Activated CD8-positive, alpha-beta T cell treated with anti-CD3 and anti-CD28 coated beads for 36 hours (primary cell): ENCODE results near the gene ACTG1. TPM values are rescaled to one million over a fixed set of nuclear protein-coding genes. Genes with fewer than 3 reads are reported as not detected.
"Not testable (repeated sequence)": the region's sequence is repeated elsewhere in the genome, so short reads cannot be mapped to it uniquely, and the experiment has no call there.

ENCODE experiments used
- ATAC-seq: fragments of 200-7000 bp; cut with Tn5 transposase; one replicate; pipeline ENCODE4 v1.10.0; 2021; ENCODE audit warnings: mild to moderate bottlenecking, moderate library complexity
- CTCF ChIA-PET: fragments of 350-600 bp; sonication (Branson Sonifier 250); formaldehyde crosslinking; loops from one replicate; lab custom pipeline; 2021; ENCODE audit warnings: antibody characterized with exemption; lab: Charles Lee
- POLR2A ChIA-PET: fragments of 350-600 bp; sonication (Branson Sonifier 250); formaldehyde crosslinking; loops from one replicate; lab custom pipeline; 2021; ENCODE audit warnings: antibody characterized with exemption; lab: Charles Lee
- DNase-seq: peaks from one replicate; pipeline ENCODE4 v3.0.0-alpha.2; 2020
- H3K27ac Mint-ChIP-seq: one replicate; pipeline ENCODE4 v1.8.0; 2021; ENCODE audit warnings: mild to moderate bottlenecking, mixed read lengths
- H3K27me3 Mint-ChIP-seq: one replicate; pipeline ENCODE4 v1.8.0; 2021; ENCODE audit warnings: mixed read lengths
- H3K36me3 Mint-ChIP-seq: one replicate; pipeline ENCODE4 v1.8.0; 2021; ENCODE audit warnings: low read depth, mixed read lengths
- H3K4me1 Mint-ChIP-seq: one replicate; pipeline ENCODE4 v1.8.0; 2021; ENCODE audit warnings: low read depth, mixed read lengths
- H3K4me3 Mint-ChIP-seq: one replicate; pipeline ENCODE4 v1.8.0; 2021; ENCODE audit warnings: mild to moderate bottlenecking, moderate library complexity, mixed read lengths
- H3K9me3 Mint-ChIP-seq: one replicate; pipeline ENCODE4 v1.8.0; 2021; ENCODE audit warnings: mixed read lengths
- intact Hi-C: fragments of 100-400 bp; cut with micrococcal nuclease; formaldehyde crosslinking; loops from one replicate; pipeline ENCODE4 v1.10.0; 2022
- total RNA-seq, 2 experiments: library from RNA; stranded (reverse); gene quantifications; one replicate each; pipeline ENCODE4 v1.2.3, GENCODE V29; 2021
- TF ChIP-seq, protein P1 (sequence below): fragments of 200-600 bp; IDR thresholded peaks from one replicate; pipeline ENCODE4 v1.8.0; 2022; ENCODE audit warnings: antibody characterized with exemption, mild to moderate bottlenecking

The ACTG1 gene
- total RNA-seq, 2 experiments from 2014 or later: 4,606 to 4,756 TPM

DNA sequence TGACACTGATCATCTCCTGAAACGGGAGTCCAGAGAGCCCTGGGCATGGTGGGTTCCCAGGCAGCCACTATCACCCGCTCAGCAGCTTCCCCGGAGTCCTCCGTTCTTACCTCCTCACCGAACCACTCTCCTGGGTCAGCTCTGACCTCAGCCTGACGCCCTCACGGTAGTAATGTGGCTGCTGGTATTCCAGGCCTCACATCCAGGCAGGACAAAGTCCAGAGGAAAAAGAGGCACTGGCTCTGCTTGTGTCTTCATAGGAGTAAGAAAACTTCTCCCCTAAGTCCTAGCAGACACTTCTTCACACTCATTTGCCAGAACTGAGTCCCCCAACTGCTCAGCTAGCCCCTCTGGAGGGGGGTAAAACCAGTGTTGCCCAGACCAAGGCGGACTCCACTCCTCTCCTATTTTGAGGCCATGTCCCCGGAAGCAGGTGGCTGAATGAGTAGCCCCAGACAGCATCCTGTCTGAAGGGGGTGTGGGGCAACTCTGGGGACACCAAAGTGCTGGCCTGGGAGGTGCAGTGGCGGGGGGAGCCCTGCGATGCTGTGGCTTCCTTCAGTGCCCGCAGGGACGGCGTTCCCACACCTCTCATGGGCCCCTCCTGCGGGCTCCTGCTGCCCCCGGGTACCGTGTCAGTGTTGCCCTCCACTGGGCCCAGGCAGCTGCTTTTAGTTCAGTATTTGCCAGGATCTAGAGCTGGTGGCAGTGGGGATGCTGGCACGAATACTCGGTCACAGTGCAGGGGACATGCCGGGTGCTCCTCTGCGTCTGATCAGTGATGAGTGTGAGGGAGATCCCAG is 20.9 kb upstream of the ACTG1 start:
- H3K36me3 Mint-ChIP-seq: no peaks in the 10 kb centered on the region
- intact Hi-C loops: no loop called here
- H3K27me3 Mint-ChIP-seq: peaks cover 17% of the 10 kb centered on the region
- TF ChIP-seq, protein P1, sequence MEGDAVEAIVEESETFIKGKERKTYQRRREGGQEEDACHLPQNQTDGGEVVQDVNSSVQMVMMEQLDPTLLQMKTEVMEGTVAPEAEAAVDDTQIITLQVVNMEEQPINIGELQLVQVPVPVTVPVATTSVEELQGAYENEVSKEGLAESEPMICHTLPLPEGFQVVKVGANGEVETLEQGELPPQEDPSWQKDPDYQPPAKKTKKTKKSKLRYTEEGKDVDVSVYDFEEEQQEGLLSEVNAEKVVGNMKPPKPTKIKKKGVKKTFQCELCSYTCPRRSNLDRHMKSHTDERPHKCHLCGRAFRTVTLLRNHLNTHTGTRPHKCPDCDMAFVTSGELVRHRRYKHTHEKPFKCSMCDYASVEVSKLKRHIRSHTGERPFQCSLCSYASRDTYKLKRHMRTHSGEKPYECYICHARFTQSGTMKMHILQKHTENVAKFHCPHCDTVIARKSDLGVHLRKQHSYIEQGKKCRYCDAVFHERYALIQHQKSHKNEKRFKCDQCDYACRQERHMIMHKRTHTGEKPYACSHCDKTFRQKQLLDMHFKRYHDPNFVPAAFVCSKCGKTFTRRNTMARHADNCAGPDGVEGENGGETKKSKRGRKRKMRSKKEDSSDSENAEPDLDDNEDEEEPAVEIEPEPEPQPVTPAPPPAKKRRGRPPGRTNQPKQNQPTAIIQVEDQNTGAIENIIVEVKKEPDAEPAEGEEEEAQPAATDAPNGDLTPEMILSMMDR: no peak
- H3K27ac Mint-ChIP-seq: no peak overlapping the region
- H3K4me1 Mint-ChIP-seq: no peaks in the 10 kb centered on the region
- DNase-seq: no peak
- H3K4me3 Mint-ChIP-seq: no peak overlapping the region
- CTCF ChIA-PET: interaction anchor here (1.1 kb wide), 1 partner anchor 93 kb away, joined by 3 read pairs; no protein-coding TSS in a partner anchor
- POLR2A ChIA-PET: interaction anchor here (0.9 to 2.1 kb wide), 6 partner anchors 10 to 273 kb away, joined by 3 to 6 read pairs (median 3); no protein-coding TSS in a partner anchor
- no peaks in the 10 kb centered on the region for H3K9me3 Mint-ChIP-seq
- no peak for ATAC-seq

DNA sequence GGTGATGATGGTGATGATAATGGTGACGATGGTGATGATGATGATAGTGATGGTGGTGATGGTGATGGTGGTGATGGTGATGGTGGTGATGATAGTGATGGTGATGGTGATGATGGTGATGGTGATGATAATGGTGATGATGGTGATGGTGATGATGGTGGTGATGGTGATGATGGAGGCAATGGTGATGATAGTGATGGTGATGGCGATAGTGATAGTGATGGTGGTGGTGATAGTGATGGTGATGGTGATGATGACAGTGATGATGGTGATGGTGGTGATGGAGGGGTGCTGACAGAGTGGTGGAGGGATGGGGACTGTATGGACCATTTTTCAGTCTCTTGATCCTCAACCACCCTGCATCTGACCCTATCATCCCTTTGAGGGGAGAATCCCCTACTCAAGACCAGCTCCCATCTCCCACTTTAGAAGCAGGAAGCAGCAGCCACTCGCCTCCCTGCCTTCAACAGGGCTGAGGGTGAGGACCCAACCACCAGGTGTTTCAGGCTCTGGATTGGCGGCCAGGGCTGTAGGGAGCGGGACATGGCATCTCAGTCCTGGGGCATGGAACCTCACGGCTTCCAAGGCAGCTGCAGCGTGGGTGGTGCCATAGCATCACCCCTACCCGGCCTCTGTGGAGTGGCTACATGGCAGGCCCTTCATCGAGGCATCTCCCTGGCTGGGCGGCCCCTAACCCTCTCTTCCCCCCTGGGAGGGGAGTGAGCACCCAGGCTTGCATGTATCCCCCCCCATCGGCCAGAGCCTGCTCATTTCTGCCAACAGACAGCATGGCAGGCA is 20.1 kb upstream of the ACTG1 start:
- H3K36me3 Mint-ChIP-seq: no peaks in the 10 kb centered on the region
- TF ChIP-seq, protein P1: no peak
- ChIA-PET POLR2A (interaction anchor here (0.9 to 2.1 kb wide), 4 partner anchors 10 to 120 kb away, joined by 3 to 6 read pairs (median 4); no protein-coding TSS in a partner anchor), CTCF (interaction anchor here (1.1 kb wide), 1 partner anchor 92 kb away, joined by 3 read pairs; no protein-coding TSS in a partner anchor)
- H3K27ac Mint-ChIP-seq: no peak overlapping the region
- DNase-seq (no peak), ATAC-seq (no peak)
- intact Hi-C loops: no loop called here
- H3K9me3 Mint-ChIP-seq: no peaks in the 10 kb centered on the region
- H3K4me1 Mint-ChIP-seq: no peaks in the 10 kb centered on the region
- peaks cover 16% of the 10 kb centered on the region for H3K27me3 Mint-ChIP-seq
- H3K4me3 Mint-ChIP-seq: no peak overlapping the region

DNA sequence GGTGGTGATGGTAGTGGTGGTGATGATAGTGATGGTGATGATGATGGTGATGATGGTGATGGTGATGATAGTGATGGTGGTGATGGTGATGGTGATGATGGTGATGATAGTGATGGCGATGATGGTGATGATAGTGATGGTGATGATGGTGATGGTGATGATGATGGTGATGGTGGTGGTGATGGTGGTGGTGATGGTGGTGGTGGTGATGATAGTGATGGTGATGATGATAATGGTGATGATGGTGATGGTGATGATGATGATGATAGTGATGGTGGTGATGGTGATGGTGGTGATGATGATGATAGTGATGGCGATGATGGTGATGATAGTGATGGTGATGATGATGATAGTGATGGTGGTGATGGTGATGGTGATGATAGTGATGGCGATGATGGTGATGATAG is 19.4 kb upstream of the ACTG1 start:
- H3K9me3 Mint-ChIP-seq, H3K4me1 Mint-ChIP-seq, CTCF ChIA-PET, H3K27ac Mint-ChIP-seq, H3K4me3 Mint-ChIP-seq, ATAC-seq, H3K36me3 Mint-ChIP-seq, DNase-seq, intact Hi-C loops, POLR2A ChIA-PET: not testable (repeated sequence)
- peaks cover 17% of the 10 kb centered on the region for H3K27me3 Mint-ChIP-seq

DNA sequence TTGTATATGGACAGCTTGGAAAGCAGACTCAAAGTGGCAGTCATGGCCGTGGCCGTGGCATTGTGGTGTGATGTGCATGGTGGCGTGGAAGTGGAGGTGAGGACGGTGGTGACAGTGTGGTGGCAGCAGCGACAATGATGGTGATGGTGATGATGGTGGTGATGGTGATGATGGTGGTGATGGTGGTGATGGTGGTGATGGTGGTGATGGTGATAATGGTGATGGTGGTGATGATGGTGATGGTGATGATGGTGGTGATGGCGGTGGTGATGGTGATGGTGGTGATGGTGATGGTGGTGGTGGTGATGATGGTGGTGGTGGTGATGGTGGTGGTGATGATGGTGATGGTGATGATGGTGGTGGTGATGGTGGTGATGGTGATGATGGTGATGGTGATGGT is 18.4 kb upstream of the ACTG1 start:
- intact Hi-C loops, ATAC-seq, POLR2A ChIA-PET: not testable (repeated sequence)

DNA sequence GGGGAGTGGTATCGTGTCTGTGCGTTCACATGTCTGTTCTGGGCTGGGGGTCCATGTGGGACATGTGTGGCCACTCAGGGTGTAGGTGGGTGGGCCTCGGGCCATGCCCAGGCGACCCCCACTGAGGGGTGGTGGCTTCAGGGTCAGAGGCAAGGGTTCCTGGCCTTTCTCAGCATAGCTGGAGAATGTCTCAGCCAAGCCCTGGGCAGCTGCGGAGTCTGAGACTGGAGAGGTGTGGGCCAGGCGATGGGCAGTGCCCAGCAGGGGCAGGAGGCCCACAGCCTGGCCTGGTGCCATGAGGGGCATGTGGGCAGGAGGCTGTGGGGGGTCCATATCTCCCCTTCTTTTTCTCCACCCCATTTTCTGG is 16.8 kb upstream of the ACTG1 start:
- DNase-seq: no peak
- ATAC-seq: no peak
- intact Hi-C loops: no loop called here
- Mint-ChIP-seq H3K27me3 (peaks cover 6% of the 10 kb centered on the region), H3K27ac (no peak overlapping the region), H3K9me3 (no peaks in the 10 kb centered on the region), H3K36me3 (no peaks in the 10 kb centered on the region), H3K4me1 (no peaks in the 10 kb centered on the region), H3K4me3 (no peak overlapping the region)
- CTCF ChIA-PET: no interaction called here
- TF ChIP-seq, protein P1: no peak
- POLR2A ChIA-PET: interaction anchor here (0.9 to 1.2 kb wide), 2 partner anchors 18 to 23 kb away, joined by 3 to 4 read pairs; partner anchors contain the start of gene FAAP100

More for the DNA sequence above, 18.4 kb upstream of the ACTG1 start:
- H3K36me3 Mint-ChIP-seq, H3K4me1 Mint-ChIP-seq, H3K9me3 Mint-ChIP-seq, H3K4me3 Mint-ChIP-seq, CTCF ChIA-PET, H3K27ac Mint-ChIP-seq, DNase-seq: not testable (repeated sequence)
- H3K27me3 Mint-ChIP-seq: peaks cover 11% of the 10 kb centered on the region
